ENCODE results near the gene ABCG5.

- TF ChIP-seq CTCF (optimal IDR thresholded peaks at IDR 0.05 in 1 of 3, IDR thresholded peaks at IDR 0.05 in 1 of 3, conservative IDR thresholded peaks at IDR 0.05 in 1 of 3; ENCODE audit: extremely low read depth in 1 of 3, insufficient read depth in 2 of 3, low read length in 3 of 3), result no peak
- TF ChIP-seq EZH2 (IDR thresholded peaks at IDR 0.05; ENCODE audit: low read length), result no peak
These were observed 43.7 kb downstream of the ABCG5 start for GRCh38 chr2:43794956-43795355.
